ENCODE data around the gene ARHGAP30.
A peak's percentile ranks its signal among the peaks of the same experiment; 100 is the strongest.

ARHGAP30 gene

DNA sequence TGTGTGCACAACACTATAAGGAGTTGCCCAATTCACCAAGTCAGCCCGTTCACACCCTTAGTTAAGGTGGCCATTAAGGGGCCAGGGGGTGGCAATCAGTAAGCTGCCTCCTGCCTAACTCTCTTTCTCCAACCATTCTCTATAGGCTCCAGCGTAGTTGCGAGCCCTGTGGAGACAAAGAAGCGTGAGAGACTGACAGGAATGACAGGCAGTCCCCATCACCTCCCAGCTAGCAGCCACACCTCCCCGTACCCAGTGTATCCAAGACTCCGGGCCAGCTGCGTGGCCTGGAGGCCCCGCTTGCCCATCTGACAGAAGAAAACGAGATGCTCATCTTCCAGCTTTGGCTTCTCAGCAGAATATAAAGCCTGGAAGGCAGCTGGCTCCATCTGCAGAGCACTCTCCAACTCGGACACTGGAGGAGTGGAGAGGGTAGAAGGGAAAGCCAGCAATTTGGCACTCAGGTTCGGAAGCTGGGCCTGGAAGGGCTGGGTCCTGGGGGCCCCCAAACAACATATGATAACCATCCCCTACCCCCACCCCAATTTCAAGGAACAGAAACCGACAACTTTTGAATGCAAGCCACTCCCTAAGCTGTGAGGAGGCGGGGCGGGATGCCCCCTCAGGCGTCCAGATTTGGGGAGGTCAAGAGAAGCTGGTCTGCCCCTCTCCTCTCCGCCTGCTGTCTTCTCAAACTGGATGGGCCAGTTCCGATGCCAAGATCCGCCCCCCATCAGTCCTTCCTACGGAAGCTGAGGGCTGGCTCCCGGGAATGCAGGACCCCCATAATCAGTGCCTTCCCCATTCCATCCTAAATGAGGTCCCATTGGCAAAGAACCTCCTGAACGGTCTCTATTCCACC lies 31.8 kb downstream of the ARHGAP30 start:
- Histone ChIP-seq H4K20me1 (ENCODE audit: control insufficient read depth, insufficient read depth, low read depth, low read length) (no peaks in the 10 kb centered on the region), H3K4me3 (ENCODE audit: low read length) (peak overlapping the region; percentile 87), H3K4me1 (ENCODE audit: control insufficient read depth, low read length) (peaks cover 56% of the 10 kb centered on the region), H3K4me2 (ENCODE audit: low read length) (peak overlapping the region; percentile 80), H3K36me3 (ENCODE audit: control insufficient read depth, low read length) (peaks cover 53% of the 10 kb centered on the region), H3K79me2 (ENCODE audit: control insufficient read depth, low read length) (peaks cover 25% of the 10 kb centered on the region), H3F3A (ENCODE audit: control insufficient read depth, insufficient read depth) (peaks cover 5% of the 10 kb centered on the region; the same call in 1 of the 2 replicates), H3K9me2 (replicated peaks; ENCODE audit: control insufficient read depth, low read length) (no peaks in the 10 kb centered on the region), H3K9me3 (ENCODE audit: control insufficient read depth, insufficient read depth, low read length) (no peaks in the 10 kb centered on the region), H3K27ac (ENCODE audit: low read depth, low read length) (peak overlapping the region; percentile 44), H3K27me3 (ENCODE audit: control insufficient read depth, low read length) (no peaks in the 10 kb centered on the region)
- TF ChIP-seq, protein P1, sequence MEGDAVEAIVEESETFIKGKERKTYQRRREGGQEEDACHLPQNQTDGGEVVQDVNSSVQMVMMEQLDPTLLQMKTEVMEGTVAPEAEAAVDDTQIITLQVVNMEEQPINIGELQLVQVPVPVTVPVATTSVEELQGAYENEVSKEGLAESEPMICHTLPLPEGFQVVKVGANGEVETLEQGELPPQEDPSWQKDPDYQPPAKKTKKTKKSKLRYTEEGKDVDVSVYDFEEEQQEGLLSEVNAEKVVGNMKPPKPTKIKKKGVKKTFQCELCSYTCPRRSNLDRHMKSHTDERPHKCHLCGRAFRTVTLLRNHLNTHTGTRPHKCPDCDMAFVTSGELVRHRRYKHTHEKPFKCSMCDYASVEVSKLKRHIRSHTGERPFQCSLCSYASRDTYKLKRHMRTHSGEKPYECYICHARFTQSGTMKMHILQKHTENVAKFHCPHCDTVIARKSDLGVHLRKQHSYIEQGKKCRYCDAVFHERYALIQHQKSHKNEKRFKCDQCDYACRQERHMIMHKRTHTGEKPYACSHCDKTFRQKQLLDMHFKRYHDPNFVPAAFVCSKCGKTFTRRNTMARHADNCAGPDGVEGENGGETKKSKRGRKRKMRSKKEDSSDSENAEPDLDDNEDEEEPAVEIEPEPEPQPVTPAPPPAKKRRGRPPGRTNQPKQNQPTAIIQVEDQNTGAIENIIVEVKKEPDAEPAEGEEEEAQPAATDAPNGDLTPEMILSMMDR (IDR thresholded peaks at IDR 0.05; ENCODE audit: low read depth, low read length, poor library complexity, severe bottlenecking) = no peak
- TF ChIP-seq EZH2phosphoT487 (IDR thresholded peaks at IDR 0.05; ENCODE audit: borderline replicate concordance, low read length) = no peak

GRCh38 chr1:161033751-161034150 lies 35.9 kb downstream of the ARHGAP30 start:
- Histone ChIP-seq H3K36me3 (ENCODE audit: control insufficient read depth, low read length) (peaks cover 16% of the 10 kb centered on the region), H3K27me3 (ENCODE audit: control insufficient read depth, low read length) (no peaks in the 10 kb centered on the region), H3K9me2 (replicated peaks; ENCODE audit: control insufficient read depth, low read length) (no peaks in the 10 kb centered on the region), H3K27ac (ENCODE audit: low read depth, low read length) (no peak overlapping the region), H3K4me3 (ENCODE audit: low read length) (no peak overlapping the region), H4K20me1 (ENCODE audit: control insufficient read depth, insufficient read depth, low read depth, low read length) (no peaks in the 10 kb centered on the region), H3K4me1 (ENCODE audit: control insufficient read depth, low read length) (peaks cover 26% of the 10 kb centered on the region), H3K4me2 (ENCODE audit: low read length) (no peak overlapping the region), H3K9me3 (ENCODE audit: control insufficient read depth, insufficient read depth, low read length) (no peaks in the 10 kb centered on the region), H3K79me2 (ENCODE audit: control insufficient read depth, low read length) (peaks cover 22% of the 10 kb centered on the region), H3F3A (ENCODE audit: control insufficient read depth, insufficient read depth) (no peaks in the 10 kb centered on the region)
- no peak for TF ChIP-seq EZH2phosphoT487 (IDR thresholded peaks at IDR 0.05; ENCODE audit: borderline replicate concordance, low read length)
- TF ChIP-seq, protein P1 (IDR thresholded peaks at IDR 0.05; ENCODE audit: low read depth, low read length, poor library complexity, severe bottlenecking) = no peak

DNA sequence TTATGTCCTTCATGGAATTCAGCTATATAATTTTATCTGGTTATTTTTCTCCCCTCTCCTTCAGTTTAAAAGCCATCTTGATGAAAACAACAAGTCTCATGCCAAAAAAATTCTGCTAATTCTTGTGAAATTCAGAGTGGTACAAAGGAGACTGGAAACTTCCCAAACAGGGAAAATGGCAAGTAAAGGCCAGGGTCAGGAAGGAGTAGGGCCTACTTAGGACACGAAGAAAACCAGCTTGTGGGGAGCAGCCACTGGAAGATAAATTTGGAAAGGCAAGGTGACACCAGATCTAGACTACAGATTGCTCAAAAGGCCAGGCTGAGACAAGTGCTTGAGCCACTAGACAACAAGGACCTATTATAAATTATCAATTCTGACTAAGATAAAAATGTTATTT lies 37.3 kb downstream of the ARHGAP30 start:
- Histone ChIP-seq H3K4me2 (ENCODE audit: low read length) (no peak overlapping the region), H3K79me2 (ENCODE audit: control insufficient read depth, low read length) (peaks cover 9% of the 10 kb centered on the region), H3K9me3 (ENCODE audit: control insufficient read depth, insufficient read depth, low read length) (no peaks in the 10 kb centered on the region), H3K27me3 (ENCODE audit: control insufficient read depth, low read length) (no peaks in the 10 kb centered on the region), H3K9me2 (replicated peaks; ENCODE audit: control insufficient read depth, low read length) (no peaks in the 10 kb centered on the region), H3K27ac (ENCODE audit: low read depth, low read length) (no peak overlapping the region), H3F3A (ENCODE audit: control insufficient read depth, insufficient read depth) (no peaks in the 10 kb centered on the region), H3K4me1 (ENCODE audit: control insufficient read depth, low read length) (peaks cover 16% of the 10 kb centered on the region), H3K36me3 (ENCODE audit: control insufficient read depth, low read length) (peaks cover 4% of the 10 kb centered on the region), H4K20me1 (ENCODE audit: control insufficient read depth, insufficient read depth, low read depth, low read length) (no peaks in the 10 kb centered on the region), H3K4me3 (ENCODE audit: low read length) (no peak overlapping the region)
- no peak for TF ChIP-seq EZH2phosphoT487 (IDR thresholded peaks at IDR 0.05; ENCODE audit: borderline replicate concordance, low read length)
- TF ChIP-seq, protein P1 (IDR thresholded peaks at IDR 0.05; ENCODE audit: low read depth, low read length, poor library complexity, severe bottlenecking) = no peak

Measured in DOHH2 (cell line).